Karpas-422 (cell line): ENCODE results near the gene UBALD2. TPM values are rescaled to one million over a fixed set of nuclear protein-coding genes. Genes with fewer than 3 reads are reported as not detected.
"Not testable (repeated sequence)": the region's sequence is repeated elsewhere in the genome, so short reads cannot be mapped to it uniquely, and the experiment has no call there.

Experiments used
- DNase-seq: peaks from one replicate; pipeline ENCODE4 v3.0.0-alpha.2; 2015
- H2AFZ ChIP-seq: fragments of 200-600 bp; sonication (generic); 2 replicates; pipeline ENCODE4 v1.6.1; 2014; ENCODE audit warnings: antibody characterized with exemption, low read length, mixed read lengths
- H3K27ac ChIP-seq: fragments of 200-600 bp; sonication (generic); 2 replicates; pipeline ENCODE4 v1.5.1; 2014; ENCODE audit warnings: mild to moderate bottlenecking, low read length, moderate library complexity
- H3K27me3 ChIP-seq: fragments of 200-600 bp; sonication (generic); 2 replicates; pipeline ENCODE4 v1.6.1; 2014; ENCODE audit warnings: low read length, mixed read lengths
- H3K36me3 ChIP-seq: fragments of 200-600 bp; sonication (generic); 2 replicates; pipeline ENCODE4 v1.6.1; 2014; ENCODE audit warnings: low read length, mixed read lengths; ENCODE audit not compliant: insufficient read depth
- H3K4me1 ChIP-seq: fragments of 200-600 bp; sonication (generic); 2 replicates; pipeline ENCODE4 v1.6.1; 2014; ENCODE audit warnings: mild to moderate bottlenecking, low read length, mixed read lengths
- H3K4me2 ChIP-seq: fragments of 200-600 bp; sonication (generic); 2 replicates; pipeline ENCODE4 v1.6.1; 2014; ENCODE audit warnings: low read length, low read depth, mild to moderate bottlenecking; ENCODE audit not compliant: poor library complexity, severe bottlenecking
- H3K4me3 ChIP-seq: fragments of 200-600 bp; sonication (generic); 2 replicates; pipeline ENCODE4 v1.5.1; 2014; ENCODE audit warnings: mild to moderate bottlenecking, antibody characterized with exemption, low read length, mixed read lengths
- H3K79me2 ChIP-seq: fragments of 200-600 bp; sonication (generic); 2 replicates; pipeline ENCODE4 v1.6.1; 2014; ENCODE audit warnings: mild to moderate bottlenecking, low read length, mixed read lengths
- H3K9ac ChIP-seq: fragments of 200-600 bp; sonication (generic); 2 replicates; pipeline ENCODE4 v1.6.0; 2014; ENCODE audit warnings: low read length
- H3K9me2 ChIP-seq: fragments of 200-600 bp; sonication (generic), shearing (Covaris generic); replicated peaks from 2 replicates; pipeline ENCODE4 v1.6.0; 2014; ENCODE audit warnings: mild to moderate bottlenecking, low read length, moderate library complexity; ENCODE audit not compliant: insufficient read depth
- H3K9me3 ChIP-seq: fragments of 300-700, 200-600 bp; sonication (generic); 2 replicates; pipeline ENCODE4 v1.6.1; 2014; ENCODE audit warnings: low read length, mixed read lengths
- H4K20me1 ChIP-seq: fragments of 200-600 bp; sonication (generic); 2 replicates; pipeline ENCODE4 v1.6.1; 2014; ENCODE audit warnings: mild to moderate bottlenecking, antibody characterized with exemption, low read length, low read depth; ENCODE audit not compliant: insufficient read depth
- total RNA-seq: library from RNA; depleted of rRNA; stranded (reverse); fragments of >200 nt; shearing (Covaris generic); gene quantifications from 2 replicates; pipeline ENCODE4 v1.2.3, GENCODE V29; 2014; ENCODE audit warnings: low replicate concordance

Gene UBALD2
- total RNA-seq, 1 experiment from 2014 or later = 22.5 TPM

GRCh38 chr17:76241204-76241538, 24.0 kb upstream of the UBALD2 start:
- Histone ChIP-seq H2AFZ (no peak overlapping the region), H4K20me1 (no peaks in the 10 kb centered on the region), H3K79me2 (no peaks in the 10 kb centered on the region), H3K4me2 (no peak overlapping the region), H3K4me1 (no peaks in the 10 kb centered on the region), H3K36me3 (no peaks in the 10 kb centered on the region), H3K9me2 (no peaks in the 10 kb centered on the region), H3K27ac (no peak overlapping the region), H3K27me3 (no peaks in the 10 kb centered on the region), H3K4me3 (no peak overlapping the region), H3K9ac (no peak overlapping the region), H3K9me3 (no peaks in the 10 kb centered on the region)
- no peak for DNase-seq

- Histone ChIP-seq H3K27me3 (no peaks in the 10 kb centered on the region), H3K27ac (no peak overlapping the region), H3K4me2 (no peak overlapping the region), H3K4me1 (no peaks in the 10 kb centered on the region), H3K79me2 (no peaks in the 10 kb centered on the region), H3K9me3 (no peaks in the 10 kb centered on the region), H3K4me3 (no peak overlapping the region), H3K36me3 (no peaks in the 10 kb centered on the region), H3K9me2 (no peaks in the 10 kb centered on the region), H3K9ac (no peak overlapping the region), H2AFZ (no peak overlapping the region), H4K20me1 (no peaks in the 10 kb centered on the region)
- no peak for DNase-seq
Observed at GRCh38 chr17:76241691-76242255, 23.4 kb upstream of the UBALD2 start.

- no peaks in the 10 kb centered on the region for H3K9me2 ChIP-seq
- no peaks in the 10 kb centered on the region for H3K9me3 ChIP-seq
- H3K4me3 ChIP-seq = no peak overlapping the region
- H3K4me1 ChIP-seq = no peaks in the 10 kb centered on the region
- H3K27me3 ChIP-seq = no peaks in the 10 kb centered on the region
- H3K4me2 ChIP-seq = no peak overlapping the region
- DNase-seq = no peak
- H3K79me2 ChIP-seq = no peaks in the 10 kb centered on the region
- H3K27ac ChIP-seq = no peak overlapping the region
- H2AFZ ChIP-seq = no peak overlapping the region
- no peaks in the 10 kb centered on the region for H4K20me1 ChIP-seq
- no peak overlapping the region for H3K9ac ChIP-seq
- H3K36me3 ChIP-seq = no peaks in the 10 kb centered on the region
Observed at GRCh38 chr17:76243826-76244679, 21.1 kb upstream of the UBALD2 start.

- not testable (repeated sequence) for H3K9ac ChIP-seq, H3K9me2 ChIP-seq, DNase-seq, H3K79me2 ChIP-seq, H3K4me3 ChIP-seq, H3K36me3 ChIP-seq, H3K27me3 ChIP-seq, H4K20me1 ChIP-seq, H3K9me3 ChIP-seq, H2AFZ ChIP-seq, H3K4me1 ChIP-seq, H3K4me2 ChIP-seq, H3K27ac ChIP-seq
Observed at GRCh38 chr17:76244721-76245120, 20.4 kb upstream of the UBALD2 start.

GRCh38 chr17:76246080-76247066, 18.8 kb upstream of the UBALD2 start:
- Histone ChIP-seq H4K20me1 (no peaks in the 10 kb centered on the region), H3K27ac (no peak overlapping the region), H2AFZ (no peak overlapping the region), H3K27me3 (no peaks in the 10 kb centered on the region), H3K9me2 (no peaks in the 10 kb centered on the region), H3K9ac (no peak overlapping the region), H3K36me3 (no peaks in the 10 kb centered on the region), H3K4me2 (no peak overlapping the region), H3K4me3 (no peak overlapping the region), H3K79me2 (no peaks in the 10 kb centered on the region), H3K9me3 (no peaks in the 10 kb centered on the region), H3K4me1 (no peaks in the 10 kb centered on the region)
- no peak for DNase-seq

GRCh38 chr17:76247304-76247703, 17.8 kb upstream of the UBALD2 start:
- H3K9ac ChIP-seq = no peak overlapping the region
- no peak overlapping the region for H3K27ac ChIP-seq
- no peaks in the 10 kb centered on the region for H3K4me1 ChIP-seq
- H4K20me1 ChIP-seq = no peaks in the 10 kb centered on the region
- no peaks in the 10 kb centered on the region for H3K79me2 ChIP-seq
- H3K4me2 ChIP-seq = no peak overlapping the region
- H3K9me2 ChIP-seq = no peaks in the 10 kb centered on the region
- H3K4me3 ChIP-seq = no peak overlapping the region
- H3K9me3 ChIP-seq = no peaks in the 10 kb centered on the region
- no peaks in the 10 kb centered on the region for H3K36me3 ChIP-seq
- DNase-seq = no peak
- H2AFZ ChIP-seq = no peak overlapping the region
- H3K27me3 ChIP-seq = no peaks in the 10 kb centered on the region

- no peak overlapping the region for H3K4me2 ChIP-seq
Observed at GRCh38 chr17:76248013-76248782, 16.9 kb upstream of the UBALD2 start.

More at GRCh38 chr17:76248013-76248782, 16.9 kb upstream of the UBALD2 start:
- no peak overlapping the region for H3K4me3 ChIP-seq
- H4K20me1 ChIP-seq = no peaks in the 10 kb centered on the region
- DNase-seq = no peak
- H3K27me3 ChIP-seq = no peaks in the 10 kb centered on the region
- H3K9ac ChIP-seq = no peak overlapping the region
- H3K9me3 ChIP-seq = no peaks in the 10 kb centered on the region
- H3K9me2 ChIP-seq = no peaks in the 10 kb centered on the region
- H3K27ac ChIP-seq = no peak overlapping the region
- no peaks in the 10 kb centered on the region for H3K36me3 ChIP-seq
- H3K4me1 ChIP-seq = no peaks in the 10 kb centered on the region
- H3K79me2 ChIP-seq = no peaks in the 10 kb centered on the region
- H2AFZ ChIP-seq = no peak overlapping the region
